ENCODE data around the gene PLEK2. TPM values are rescaled to one million over a fixed set of nuclear protein-coding genes. Genes with fewer than 3 reads are reported as not detected.

The PLEK2 gene
- total and polyA plus RNA-seq, 2 donors (not counting 1 experiment from before 2014, with no cell fraction given) = 0.17 to 1.1 TPM

DNA sequence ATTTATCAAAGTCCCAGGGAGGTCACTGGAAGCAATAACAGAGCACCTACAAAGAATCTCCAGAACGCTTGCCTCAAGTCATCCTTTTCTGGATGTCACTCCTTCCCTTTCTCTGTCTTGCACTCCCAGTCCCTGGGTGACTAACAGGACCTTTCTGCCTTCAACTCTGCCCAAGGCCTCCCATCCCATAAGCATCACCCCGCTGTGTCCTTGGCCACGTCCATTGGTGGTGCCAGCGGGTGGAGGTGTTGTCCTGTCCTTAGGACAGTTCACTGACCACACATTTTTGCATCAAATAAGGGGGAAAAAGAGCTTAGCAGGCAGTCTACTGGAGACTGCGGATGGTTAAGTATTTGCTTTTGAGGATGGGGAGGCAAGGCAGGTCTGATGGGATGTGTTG, 23.6 kb upstream of the PLEK2 start:
- no peak for TF ChIP-seq EZH2 (IDR thresholded peaks at IDR 0.05; ENCODE audit: low read length, missing control alignments)
- TF ChIP-seq, protein P1, sequence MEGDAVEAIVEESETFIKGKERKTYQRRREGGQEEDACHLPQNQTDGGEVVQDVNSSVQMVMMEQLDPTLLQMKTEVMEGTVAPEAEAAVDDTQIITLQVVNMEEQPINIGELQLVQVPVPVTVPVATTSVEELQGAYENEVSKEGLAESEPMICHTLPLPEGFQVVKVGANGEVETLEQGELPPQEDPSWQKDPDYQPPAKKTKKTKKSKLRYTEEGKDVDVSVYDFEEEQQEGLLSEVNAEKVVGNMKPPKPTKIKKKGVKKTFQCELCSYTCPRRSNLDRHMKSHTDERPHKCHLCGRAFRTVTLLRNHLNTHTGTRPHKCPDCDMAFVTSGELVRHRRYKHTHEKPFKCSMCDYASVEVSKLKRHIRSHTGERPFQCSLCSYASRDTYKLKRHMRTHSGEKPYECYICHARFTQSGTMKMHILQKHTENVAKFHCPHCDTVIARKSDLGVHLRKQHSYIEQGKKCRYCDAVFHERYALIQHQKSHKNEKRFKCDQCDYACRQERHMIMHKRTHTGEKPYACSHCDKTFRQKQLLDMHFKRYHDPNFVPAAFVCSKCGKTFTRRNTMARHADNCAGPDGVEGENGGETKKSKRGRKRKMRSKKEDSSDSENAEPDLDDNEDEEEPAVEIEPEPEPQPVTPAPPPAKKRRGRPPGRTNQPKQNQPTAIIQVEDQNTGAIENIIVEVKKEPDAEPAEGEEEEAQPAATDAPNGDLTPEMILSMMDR (conservative IDR thresholded peaks at IDR 0.05 in 1 of 2, IDR thresholded peaks at IDR 0.05 in 1 of 2; ENCODE audit: low read depth in 1 of 2, low read length in 2 of 2) = no peak
- H3K36me3 ChIP-seq (ENCODE audit: control insufficient read depth, insufficient read depth, low read length) = no peaks in the 10 kb centered on the region
- no peaks in the 10 kb centered on the region for H3K79me2 ChIP-seq (ENCODE audit: control insufficient read depth, insufficient read depth, low read length)
- no peak overlapping the region for H3K9ac ChIP-seq (ENCODE audit: insufficient read depth, low read length)
- no peaks in the 10 kb centered on the region for H3K9me3 ChIP-seq (ENCODE audit: control insufficient read depth, insufficient read depth, low read depth, low read length)
- H3K27me3 ChIP-seq (ENCODE audit: control insufficient read depth, insufficient read depth, low read length) = peaks cover 13% of the 10 kb centered on the region
- DNase-seq (ENCODE audit: low read depth in 2 of 2) = no peak
- no peak overlapping the region for H3K27ac ChIP-seq (ENCODE audit: insufficient read depth, low read length)
- no peaks in the 10 kb centered on the region for H3K4me1 ChIP-seq (ENCODE audit: control insufficient read depth, extremely low read depth, insufficient read depth, low read length)
- no peak overlapping the region for H2AFZ ChIP-seq (ENCODE audit: low read length)
- no peaks in the 10 kb centered on the region for H4K20me1 ChIP-seq (ENCODE audit: control insufficient read depth, extremely low read depth, insufficient read depth, low read length)
- no peak overlapping the region for H3K4me3 ChIP-seq (replicated peaks in 1 of 4; ENCODE audit: control extremely low read depth in 1 of 4, insufficient read depth in 1 of 4, low read depth in 3 of 4, low read length in 4 of 4)
- H3K4me2 ChIP-seq (ENCODE audit: extremely low read depth, insufficient read depth, low read length) = no peak overlapping the region

- no peaks in the 10 kb centered on the region for H3K79me2 ChIP-seq (ENCODE audit: control insufficient read depth, insufficient read depth, low read length)
- H3K27me3 ChIP-seq (ENCODE audit: control insufficient read depth, insufficient read depth, low read length) = peaks cover 13% of the 10 kb centered on the region
- H3K27ac ChIP-seq (ENCODE audit: insufficient read depth, low read length) = no peak overlapping the region
- H3K9me3 ChIP-seq (ENCODE audit: control insufficient read depth, insufficient read depth, low read depth, low read length) = no peaks in the 10 kb centered on the region
- peak in 1 of 2 donors; percentile 22 for DNase-seq (ENCODE audit: low read depth in 2 of 2)
- H3K4me3 ChIP-seq (replicated peaks in 1 of 4; ENCODE audit: control extremely low read depth in 1 of 4, insufficient read depth in 1 of 4, low read depth in 3 of 4, low read length in 4 of 4) = no peak overlapping the region
- no peak overlapping the region for H3K4me2 ChIP-seq (ENCODE audit: extremely low read depth, insufficient read depth, low read length)
- no peak overlapping the region for H3K9ac ChIP-seq (ENCODE audit: insufficient read depth, low read length)
- no peak overlapping the region for H2AFZ ChIP-seq (ENCODE audit: low read length)
- TF ChIP-seq EZH2 (IDR thresholded peaks at IDR 0.05; ENCODE audit: low read length, missing control alignments) = no peak
- TF ChIP-seq, protein P1 (conservative IDR thresholded peaks at IDR 0.05 in 1 of 2, IDR thresholded peaks at IDR 0.05 in 1 of 2; ENCODE audit: low read depth in 1 of 2, low read length in 2 of 2) = no peak
- peaks cover 2% of the 10 kb centered on the region for H3K4me1 ChIP-seq (ENCODE audit: control insufficient read depth, extremely low read depth, insufficient read depth, low read length)
- no peaks in the 10 kb centered on the region for H4K20me1 ChIP-seq (ENCODE audit: control insufficient read depth, extremely low read depth, insufficient read depth, low read length)
- H3K36me3 ChIP-seq (ENCODE audit: control insufficient read depth, insufficient read depth, low read length) = no peaks in the 10 kb centered on the region
Observed at GRCh38 chr14:67432050-67432564, 20.1 kb upstream of the PLEK2 start.

DNA sequence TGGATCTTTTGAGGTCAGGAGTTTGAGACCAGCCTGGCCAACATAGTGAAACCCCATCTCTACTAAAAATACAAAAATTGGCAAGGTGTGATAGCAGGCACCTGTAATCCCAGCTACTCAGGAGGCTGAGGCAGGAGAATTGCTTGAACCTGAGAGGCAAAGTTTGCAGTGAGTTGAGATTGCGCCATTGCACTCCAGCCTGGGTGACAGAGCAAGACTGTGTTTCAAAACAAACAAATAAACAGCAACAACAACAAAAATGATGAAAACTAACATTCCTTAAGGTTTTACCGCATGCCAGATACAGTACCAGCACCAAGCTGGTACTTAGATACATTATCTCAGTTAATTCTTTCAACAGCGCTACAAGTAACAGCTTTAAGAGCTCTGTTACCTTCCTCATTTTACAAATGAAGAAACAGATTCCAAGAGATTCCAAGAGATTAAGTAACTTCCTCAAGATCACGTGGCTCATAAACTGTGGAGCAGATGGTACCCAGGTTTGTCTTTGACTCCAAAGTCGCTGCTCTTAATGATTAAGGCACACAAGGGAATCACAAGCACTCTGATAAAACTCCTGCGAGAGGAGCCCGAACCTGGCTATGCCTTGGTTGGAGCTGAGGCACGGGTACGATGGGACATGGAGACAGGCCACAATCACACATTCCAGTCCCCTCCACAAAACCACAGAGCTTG, 17.7 kb upstream of the PLEK2 start:
- no peak overlapping the region for H3K4me2 ChIP-seq (ENCODE audit: extremely low read depth, insufficient read depth, low read length)
- no peak for DNase-seq (ENCODE audit: low read depth in 2 of 2)

More for the DNA sequence above, 17.7 kb upstream of the PLEK2 start:
- TF ChIP-seq, protein P1 (conservative IDR thresholded peaks at IDR 0.05 in 1 of 2, IDR thresholded peaks at IDR 0.05 in 1 of 2; ENCODE audit: low read depth in 1 of 2, low read length in 2 of 2) = no peak
- TF ChIP-seq EZH2 (IDR thresholded peaks at IDR 0.05; ENCODE audit: low read length, missing control alignments) = no peak
- H2AFZ ChIP-seq (ENCODE audit: low read length) = no peak overlapping the region
- no peaks in the 10 kb centered on the region for H3K36me3 ChIP-seq (ENCODE audit: control insufficient read depth, insufficient read depth, low read length)
- H3K27ac ChIP-seq (ENCODE audit: insufficient read depth, low read length) = no peak overlapping the region
- H3K9me3 ChIP-seq (ENCODE audit: control insufficient read depth, insufficient read depth, low read depth, low read length) = no peaks in the 10 kb centered on the region
- H3K4me3 ChIP-seq (replicated peaks in 1 of 4; ENCODE audit: control extremely low read depth in 1 of 4, insufficient read depth in 1 of 4, low read depth in 3 of 4, low read length in 4 of 4) = no peak overlapping the region
- no peaks in the 10 kb centered on the region for H3K79me2 ChIP-seq (ENCODE audit: control insufficient read depth, insufficient read depth, low read length)
- H4K20me1 ChIP-seq (ENCODE audit: control insufficient read depth, extremely low read depth, insufficient read depth, low read length) = no peaks in the 10 kb centered on the region
- H3K4me1 ChIP-seq (ENCODE audit: control insufficient read depth, extremely low read depth, insufficient read depth, low read length) = peaks cover 2% of the 10 kb centered on the region
- peaks cover 11% of the 10 kb centered on the region for H3K27me3 ChIP-seq (ENCODE audit: control insufficient read depth, insufficient read depth, low read length)
- H3K9ac ChIP-seq (ENCODE audit: insufficient read depth, low read length) = no peak overlapping the region

Data from fibroblast of lung (primary cell).